DND-41 (cell line): ENCODE measurements around the gene BIRC6.

Experiments
- EZH2 ChIP-seq: IDR thresholded peaks from 3 replicates; pipeline ENCODE4 v1.6.1; 2012; ENCODE audit warnings: borderline replicate concordance, low read depth, mild to moderate bottlenecking, moderate library complexity, low read length, inconsistent platforms; ENCODE audit not compliant: severe bottlenecking
- TF ChIP-seq, protein P1 (sequence below): IDR thresholded peaks from 2 replicates; pipeline ENCODE4 v1.5.1; 2012; ENCODE audit warnings: borderline replicate concordance, low read length, moderate library complexity, mild to moderate bottlenecking; ENCODE audit not compliant: poor library complexity, severe bottlenecking; ENCODE audit errors: extremely low read depth

DNA sequence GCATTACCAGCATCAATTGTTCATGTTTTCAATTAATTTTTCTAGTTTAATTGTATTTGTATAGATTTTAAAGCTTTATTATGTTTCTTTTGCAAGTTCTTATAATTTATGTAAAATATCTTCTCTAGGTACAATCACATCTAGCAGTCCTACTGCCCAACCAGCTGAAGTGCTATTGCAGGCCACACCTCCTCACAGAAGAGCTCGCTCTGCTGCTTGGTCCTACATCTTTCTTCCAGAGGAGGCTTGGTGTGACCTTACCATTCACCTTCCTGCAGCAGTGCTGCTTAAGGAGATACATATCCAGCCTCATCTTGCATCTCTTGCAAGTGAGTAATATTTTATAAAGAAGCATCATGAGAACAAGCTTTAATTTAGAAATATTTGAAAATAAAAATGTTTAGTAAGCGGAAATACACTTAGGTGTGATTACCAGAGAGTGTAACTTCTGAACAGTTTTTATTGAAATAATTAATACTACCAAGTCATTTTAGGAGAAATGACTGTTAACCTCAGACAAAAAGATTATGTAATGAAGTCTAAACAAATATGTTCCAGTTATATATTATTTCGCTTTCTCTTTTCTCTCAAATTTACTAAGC lies 148.2 kb downstream of the BIRC6 start:
- TF ChIP-seq, protein P1, sequence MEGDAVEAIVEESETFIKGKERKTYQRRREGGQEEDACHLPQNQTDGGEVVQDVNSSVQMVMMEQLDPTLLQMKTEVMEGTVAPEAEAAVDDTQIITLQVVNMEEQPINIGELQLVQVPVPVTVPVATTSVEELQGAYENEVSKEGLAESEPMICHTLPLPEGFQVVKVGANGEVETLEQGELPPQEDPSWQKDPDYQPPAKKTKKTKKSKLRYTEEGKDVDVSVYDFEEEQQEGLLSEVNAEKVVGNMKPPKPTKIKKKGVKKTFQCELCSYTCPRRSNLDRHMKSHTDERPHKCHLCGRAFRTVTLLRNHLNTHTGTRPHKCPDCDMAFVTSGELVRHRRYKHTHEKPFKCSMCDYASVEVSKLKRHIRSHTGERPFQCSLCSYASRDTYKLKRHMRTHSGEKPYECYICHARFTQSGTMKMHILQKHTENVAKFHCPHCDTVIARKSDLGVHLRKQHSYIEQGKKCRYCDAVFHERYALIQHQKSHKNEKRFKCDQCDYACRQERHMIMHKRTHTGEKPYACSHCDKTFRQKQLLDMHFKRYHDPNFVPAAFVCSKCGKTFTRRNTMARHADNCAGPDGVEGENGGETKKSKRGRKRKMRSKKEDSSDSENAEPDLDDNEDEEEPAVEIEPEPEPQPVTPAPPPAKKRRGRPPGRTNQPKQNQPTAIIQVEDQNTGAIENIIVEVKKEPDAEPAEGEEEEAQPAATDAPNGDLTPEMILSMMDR: no peak
- TF ChIP-seq EZH2: no peak
